HG03469 (cell line): ENCODE measurements around the gene TMEM89.
A peak's percentile ranks its signal among the peaks of the same experiment; 100 is the strongest.

Experiments used
- ATAC-seq: cut with Tn5 transposase; IDR thresholded peaks from one replicate; pipeline ENCODE4 v1.9.1; 2021; ENCODE audit warnings: mild to moderate bottlenecking, moderate library complexity, moderate number of reproducible peaks; ENCODE audit not compliant: unreplicated experiment

The TMEM89 gene

DNA sequence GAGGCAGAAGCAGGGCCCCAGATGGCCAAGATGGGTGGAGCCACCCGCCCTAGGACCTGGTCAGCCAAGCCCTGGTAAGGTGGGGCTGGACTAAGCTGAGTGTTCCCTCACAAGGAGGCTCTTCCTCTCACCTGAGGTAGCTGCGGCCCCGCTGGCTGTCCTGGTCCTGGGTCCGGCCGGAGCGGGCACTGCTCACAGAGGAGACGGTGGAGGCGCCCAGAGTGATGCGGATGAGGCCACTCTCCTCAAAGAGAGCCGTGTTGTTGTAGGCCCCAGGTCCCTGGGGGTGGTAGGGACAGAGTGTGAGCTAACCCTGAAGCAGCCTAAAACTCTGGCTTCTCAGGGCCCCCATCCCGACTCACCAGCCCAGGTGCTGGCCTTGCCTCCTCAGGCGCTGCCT, 21.0 kb upstream of the TMEM89 start:
- ATAC-seq: no peak

DNA sequence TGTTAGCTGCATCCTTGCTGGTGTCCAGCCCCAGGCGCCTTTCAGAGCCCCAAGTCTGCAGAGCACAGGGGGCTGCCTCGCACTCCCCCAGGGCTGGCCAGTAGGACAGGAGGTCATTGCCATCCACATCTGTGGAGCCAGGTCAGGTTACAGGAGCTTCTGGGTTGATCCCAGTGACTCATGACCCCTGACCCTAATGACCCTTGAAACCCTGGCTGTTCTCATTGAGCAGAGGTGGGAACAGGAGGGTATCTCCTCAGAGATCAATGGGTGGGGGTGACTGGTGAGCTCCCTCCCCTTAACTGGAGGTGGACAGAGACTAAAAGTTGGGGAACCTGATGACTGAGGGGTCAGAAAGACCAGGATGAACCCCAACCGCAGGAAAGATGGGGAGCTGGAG, 19.8 kb upstream of the TMEM89 start:
- no peak for ATAC-seq

- no peak for ATAC-seq
Observed at GRCh38 chr3:48639944-48640606, 18.5 kb upstream of the TMEM89 start.

DNA sequence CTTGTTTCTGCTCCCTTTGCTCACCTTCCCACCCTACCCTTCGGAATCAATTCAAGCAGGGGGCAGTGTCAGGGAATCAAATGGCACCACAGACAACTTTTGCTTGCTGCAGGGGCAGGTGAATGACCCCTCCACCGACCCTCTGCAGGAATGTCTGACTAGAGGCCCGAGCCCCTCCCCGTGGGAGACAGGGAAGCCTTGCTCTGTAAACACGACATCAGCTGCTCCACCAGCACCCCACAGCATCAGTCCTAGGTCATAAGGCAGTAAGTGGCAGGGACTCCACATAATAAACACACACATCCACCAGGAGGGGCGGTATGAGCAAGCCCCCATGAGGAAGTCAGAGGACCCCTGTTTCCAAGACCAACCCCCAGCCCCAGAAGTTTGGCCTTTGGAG, 15.7 kb upstream of the TMEM89 start:
- no peak for ATAC-seq

- no peak for ATAC-seq
Observed at GRCh38 chr3:48636149-48636655, 14.6 kb upstream of the TMEM89 start.

- ATAC-seq: peak; percentile 78
Observed at GRCh38 chr3:48635222-48636021, 13.9 kb upstream of the TMEM89 start, which contains the start of gene SLC26A6. Gene SLC26A6, minus strand, starts transcription at chr3:48635461. Its CDS starts 68 bp downstream, at chr3:48635393.

GRCh38 chr3:48634661-48635221, 13.2 kb upstream of the TMEM89 start:
- ATAC-seq: no peak

- no peak for ATAC-seq
Observed at GRCh38 chr3:48633743-48634142, 12.2 kb upstream of the TMEM89 start.

GRCh38 chr3:48633256-48633655, 11.7 kb upstream of the TMEM89 start:
- no peak for ATAC-seq

DNA sequence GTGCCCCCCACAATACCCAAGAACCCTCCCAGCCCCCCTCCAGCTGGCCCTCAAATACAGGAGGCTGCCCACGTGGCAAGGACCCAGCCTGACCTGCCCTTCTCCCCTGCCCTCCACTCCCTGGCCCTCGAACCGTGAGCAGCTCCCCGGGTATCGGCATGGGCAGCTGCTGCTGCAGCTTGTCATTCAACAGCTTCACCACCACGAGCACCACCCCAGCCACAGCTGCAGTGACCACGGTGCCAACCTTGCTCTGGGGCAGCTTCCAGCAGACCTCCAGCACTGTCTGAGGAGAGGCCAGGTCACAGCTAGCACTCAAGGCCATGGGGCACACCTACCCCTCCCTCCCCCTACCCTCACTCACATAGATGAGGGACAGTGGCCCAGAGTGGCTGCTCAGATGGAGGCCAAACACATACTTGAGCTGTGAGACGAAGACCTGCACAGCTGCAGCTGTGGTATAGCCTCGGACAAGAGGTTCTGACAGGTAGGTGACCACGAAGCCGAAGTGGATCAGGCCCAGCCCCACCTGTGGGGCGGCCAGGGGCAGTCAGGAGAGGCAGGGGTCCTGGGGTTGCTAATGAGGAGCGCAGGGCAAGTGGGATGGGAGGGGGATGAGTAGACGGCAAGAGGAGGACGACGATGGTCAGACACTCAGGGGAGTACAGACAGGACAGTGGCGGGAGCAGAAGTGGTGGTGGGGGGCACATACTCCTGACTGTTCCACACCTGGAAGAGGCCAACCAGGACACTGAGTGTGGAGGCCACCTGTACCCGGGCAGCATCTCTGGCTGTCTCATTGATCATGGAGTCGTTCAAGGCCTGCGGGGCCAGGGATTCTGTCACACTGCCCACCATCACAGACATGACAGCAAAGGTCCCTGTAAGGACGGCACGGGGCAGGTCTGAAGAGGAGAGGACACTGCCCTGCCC, 10.2 kb upstream of the TMEM89 start:
- no peak for ATAC-seq

- no peak for ATAC-seq
Observed at GRCh38 chr3:48630833-48631232, 9.3 kb upstream of the TMEM89 start.

- no peak for ATAC-seq
Observed at GRCh38 chr3:48630407-48630806, 8.8 kb upstream of the TMEM89 start.

GRCh38 chr3:48629894-48630293, 8.3 kb upstream of the TMEM89 start:
- no peak for ATAC-seq

GRCh38 chr3:48628277-48629017, 6.9 kb upstream of the TMEM89 start:
- no peak for ATAC-seq

GRCh38 chr3:48625600-48625999, 4.0 kb upstream of the TMEM89 start:
- no peak for ATAC-seq

DNA sequence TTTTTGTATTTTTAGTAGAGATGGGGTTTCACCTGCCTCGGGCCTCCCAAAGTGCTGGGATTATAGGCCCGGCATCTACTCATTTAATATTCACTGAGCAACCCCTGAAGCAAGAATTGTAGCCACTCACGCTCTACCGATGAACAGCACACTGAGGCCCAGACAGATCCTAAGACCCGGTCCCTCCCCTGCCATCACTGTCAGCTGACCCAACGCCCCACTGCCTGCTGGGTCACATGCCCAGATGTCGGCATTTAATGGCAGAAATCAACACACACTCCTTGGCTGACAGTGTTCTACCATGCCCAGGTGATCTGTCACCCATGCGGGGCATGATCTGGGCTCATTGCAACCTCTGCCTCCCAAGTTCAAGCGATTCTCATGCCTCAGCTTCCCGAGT, 3.2 kb upstream of the TMEM89 start:
- no peak for ATAC-seq

GRCh38 chr3:48623851-48624547, 2.4 kb upstream of the TMEM89 start:
- no peak for ATAC-seq

- no peak for ATAC-seq
Observed at GRCh38 chr3:48619541-48620524, 1.7 kb downstream of the TMEM89 start.
